D721Med (cell line): ENCODE data around the gene PDCD4.

Experiments
- DNase-seq: peaks from one replicate; pipeline ENCODE4 v3.0.0; 2011; ENCODE audit warnings: low spot score; ENCODE audit not compliant: insufficient read length
- FAIRE-seq: peaks from 2 replicates; lab custom pipeline; 2011; peaks lifted over from hg19 to GRCh38; lab: Jason Lieb, UNC
- CTCF ChIP-seq: IDR thresholded peaks from 2 replicates; pipeline ENCODE4 v1.5.1; 2012; ENCODE audit warnings: mild to moderate bottlenecking, control low read depth; ENCODE audit not compliant: insufficient read depth; ENCODE audit errors: missing control alignments

Gene PDCD4

GRCh38 chr10:110871298-110872084 lies at the start of gene PDCD4:
PDCD4 (plus strand) TSS chr10:110871928; CDS start chr10:110876028, 4,100 bp downstream.
- DNase-seq (no peak), FAIRE-seq (no peak)
- TF ChIP-seq CTCF = no peak

- no peak for FAIRE-seq
- no peak for TF ChIP-seq CTCF
- DNase-seq = no peak
These were observed 49.6 kb upstream of the PDCD4 start for GRCh38 chr10:110822035-110822711.

GRCh38 chr10:110822712-110823311 lies 48.9 kb upstream of the PDCD4 start:
- DNase-seq (no peak), FAIRE-seq (no peak)
- no peak for TF ChIP-seq CTCF

GRCh38 chr10:110824152-110824441 lies 47.6 kb upstream of the PDCD4 start:
- no peak for TF ChIP-seq CTCF
- DNase-seq (no peak), FAIRE-seq (no peak)

- TF ChIP-seq CTCF = no peak
- FAIRE-seq (no peak), DNase-seq (no peak)
These were observed 47.1 kb upstream of the PDCD4 start for GRCh38 chr10:110824660-110825059.

- no peak for FAIRE-seq
- no peak for TF ChIP-seq CTCF
- no peak for DNase-seq
These were observed 46.2 kb upstream of the PDCD4 start for GRCh38 chr10:110825508-110825907.
